Prostate gland (tissue), 2 donors: ENCODE results near the gene PRRT3. TPM values are rescaled to one million over a fixed set of nuclear protein-coding genes. Genes with fewer than 3 reads are reported as not detected.
A peak's percentile ranks its signal among the peaks of the same experiment; 100 is the strongest.

ENCODE experiments used
- DNase-seq: peaks from one replicate; pipeline ENCODE4 v3.0.0-alpha.2; 2019; ENCODE audit warnings: low spot score
- H3K27ac ChIP-seq, 2 donors: fragments of 200-600 bp; sonication (generic); 2 replicates each; pipeline ENCODE4 v1.5.1; 2017 to 2019
- H3K27me3 ChIP-seq: fragments of 200-600 bp; sonication (generic); replicated peaks from 2 replicates; pipeline ENCODE4 v1.5.1; 2019; ENCODE audit not compliant: insufficient read depth
- H3K36me3 ChIP-seq, 2 donors: fragments of 200-600 bp; sonication (generic); 1 replicate in 1 of 2; 2 replicates in 1 of 2; pipeline versions ENCODE4 v1.5.1 to v1.8.1; 2017 to 2019
- H3K4me1 ChIP-seq: fragments of 200-600 bp; sonication (generic); replicated peaks from 2 replicates; pipeline ENCODE4 v1.5.1; 2019
- H3K4me3 ChIP-seq, 2 donors: fragments of 200-600 bp; sonication (generic); 2 replicates each; pipeline ENCODE4 v1.5.1; 2017 to 2019
- H3K9me3 ChIP-seq: fragments of 200-600 bp; sonication (generic); 2 replicates; pipeline ENCODE4 v1.5.1; 2017
- CTCF ChIP-seq, 4 experiments: fragments of 200-600 bp in 2 of 4; fragments of 450-650 bp in 2 of 4; sonication (generic) in 2 of 4; IDR thresholded peaks; 1 replicate in 3 of 4; 2 replicates in 1 of 4; pipeline ENCODE4 v1.5.1; 2016 to 2019; ENCODE audit warnings: antibody characterized with exemption in 4 of 4, mild to moderate bottlenecking in 2 of 4, moderate library complexity in 2 of 4
- POLR2A ChIP-seq: fragments of 450-650 bp; IDR thresholded peaks from one replicate; pipeline ENCODE4 v1.6.1; 2016; ENCODE audit warnings: antibody characterized with exemption, mild to moderate bottlenecking
- POLR2AphosphoS5 ChIP-seq: sonication (generic); formaldehyde crosslinking; IDR thresholded peaks from one replicate; pipeline ENCODE4 v1.6.1; 2017; ENCODE audit warnings: antibody characterized with exemption
- WGBS: methylation state at CpG from one replicate; pipeline ENCODE4 v1.1.5; 2018; 5-methylcytosine and 5-hydroxymethylcytosine counted together
- intact Hi-C: fragments of 100-400 bp; cut with DNase I; formaldehyde crosslinking; loops from one replicate; pipeline ENCODE4 v1.14.2; 2022
- total RNA-seq, 2 donors: library from RNA; depleted of rRNA; stranded (reverse); fragments of >200 nt; gene quantifications; one replicate each; pipeline ENCODE4 v1.1.0, GENCODE V29; 2016

Gene PRRT3
- total RNA-seq, 2 donors from 2014 or later, result 8.9 to 10.1 TPM

- Histone ChIP-seq H3K36me3 (no peaks in the 10 kb centered on the region), H3K4me3 (no peak overlapping the region), H3K27me3 (no peaks in the 10 kb centered on the region), H3K4me1 (no peaks in the 10 kb centered on the region), H3K27ac (peak overlapping the region; percentile 21 to 58), H3K9me3 (no peaks in the 10 kb centered on the region)
- TF ChIP-seq CTCF (IDR thresholded peaks at IDR 0.05), result no peak
- no peak for TF ChIP-seq POLR2AphosphoS5
- no peak for TF ChIP-seq POLR2A
- intact Hi-C loops, result no loop called here
- WGBS, result 78% methylated on average over 5 of the region's 5 CpGs
- DNase-seq, result no peak
Measured at GRCh38 chr3:9955611-9956352, 3.6 kb upstream of the PRRT3 start.

- DNase-seq, result no peak
- TF ChIP-seq POLR2AphosphoS5 (no peak), POLR2A (no peak), CTCF (IDR thresholded peaks at IDR 0.05) (no peak)
- 38% methylated on average over 12 of the region's 12 CpGs for WGBS
- Histone ChIP-seq H3K36me3 (no peaks in the 10 kb centered on the region), H3K27me3 (no peaks in the 10 kb centered on the region), H3K4me3 (no peak overlapping the region), H3K4me1 (no peaks in the 10 kb centered on the region), H3K9me3 (no peaks in the 10 kb centered on the region), H3K27ac (no peak overlapping the region)
- intact Hi-C loops, result no loop called here
Measured at GRCh38 chr3:9955067-9955502, 2.9 kb upstream of the PRRT3 start.

- H3K27ac ChIP-seq, result no peak overlapping the region
- peak overlapping the region; percentile 53 to 64 for H3K4me3 ChIP-seq
- intact Hi-C loops, result no loop called here
- DNase-seq, result no peak
- WGBS, result 23% methylated on average over 10 of the region's 10 CpGs
- no peaks in the 10 kb centered on the region for H3K9me3 ChIP-seq
- no peak for TF ChIP-seq POLR2AphosphoS5
- no peak for TF ChIP-seq POLR2A
- TF ChIP-seq CTCF (IDR thresholded peaks at IDR 0.05), result no peak
- H3K27me3 ChIP-seq, result no peaks in the 10 kb centered on the region
- no peaks in the 10 kb centered on the region for H3K36me3 ChIP-seq
- H3K4me1 ChIP-seq, result no peaks in the 10 kb centered on the region
Measured at GRCh38 chr3:9951598-9951961, 628 bp downstream of the PRRT3 start.

- H3K36me3 ChIP-seq, result no peaks in the 10 kb centered on the region
- no peaks in the 10 kb centered on the region for H3K9me3 ChIP-seq
- no peak overlapping the region for H3K27ac ChIP-seq
- no peak for TF ChIP-seq CTCF (IDR thresholded peaks at IDR 0.05)
- TF ChIP-seq POLR2A, result no peak
- TF ChIP-seq POLR2AphosphoS5, result no peak
- no peaks in the 10 kb centered on the region for H3K4me1 ChIP-seq
- no peak for DNase-seq
- no peaks in the 10 kb centered on the region for H3K27me3 ChIP-seq
- intact Hi-C loops, result no loop called here
- no peak overlapping the region for H3K4me3 ChIP-seq
- 19% methylated on average over 7 of the region's 7 CpGs for WGBS
Measured at GRCh38 chr3:9951126-9951525, 1.1 kb downstream of the PRRT3 start.

- intact Hi-C loops, result loop anchor here (10.0 kb wide), 2 partner anchors 165 to 275 kb away; partner anchors contain the start of gene BRK1
- no peaks in the 10 kb centered on the region for H3K27me3 ChIP-seq
- no peaks in the 10 kb centered on the region for H3K36me3 ChIP-seq
- H3K4me1 ChIP-seq, result no peaks in the 10 kb centered on the region
- no peak overlapping the region for H3K4me3 ChIP-seq
- H3K9me3 ChIP-seq, result no peaks in the 10 kb centered on the region
- WGBS, result 72% methylated on average over 8 of the region's 9 CpGs
- no peak for TF ChIP-seq POLR2AphosphoS5
- TF ChIP-seq CTCF (IDR thresholded peaks at IDR 0.05), result no peak
- TF ChIP-seq POLR2A, result no peak
- H3K27ac ChIP-seq, result no peak overlapping the region
- DNase-seq, result no peak
Measured at GRCh38 chr3:9949626-9950025, 2.6 kb downstream of the PRRT3 start.
